Measurements from ENCODE around the gene MAP3K15.
A peak's percentile ranks its signal among the peaks of the same experiment; 100 is the strongest.

Gene MAP3K15

DNA sequence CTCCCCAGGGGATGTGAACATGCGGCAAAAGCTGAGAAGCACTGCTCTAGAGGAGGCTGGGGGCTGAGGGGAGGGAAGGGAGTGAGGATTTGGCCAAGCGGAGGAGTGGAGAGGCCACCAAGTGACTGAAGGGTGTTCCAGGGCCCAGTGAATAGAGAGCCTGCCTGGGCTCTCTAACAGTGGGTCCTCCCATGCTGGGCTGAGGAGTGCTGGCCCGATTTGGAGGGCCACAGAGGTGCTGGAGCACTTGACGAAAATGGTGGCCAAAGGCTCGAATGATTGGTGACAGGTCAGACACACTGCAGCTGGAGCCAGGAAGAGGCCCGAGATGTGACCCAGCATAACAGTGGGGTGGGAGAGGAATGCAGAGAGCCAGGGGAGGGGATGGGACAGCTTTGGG lies 37.5 kb upstream of the MAP3K15 start:
- no peak for TF ChIP-seq POLR2A (IDR thresholded peaks at IDR 0.05; ENCODE audit: low read depth, low read length)
- no peak for TF ChIP-seq TAF1 (IDR thresholded peaks at IDR 0.05; ENCODE audit: borderline replicate concordance, low read depth, low read length)
- no peak for TF ChIP-seq POLR2AphosphoS5 (IDR thresholded peaks at IDR 0.05; ENCODE audit: low read depth, low read length)
- FAIRE-seq (no peak), DNase-seq (ENCODE audit: insufficient read length) (no peak)

DNA sequence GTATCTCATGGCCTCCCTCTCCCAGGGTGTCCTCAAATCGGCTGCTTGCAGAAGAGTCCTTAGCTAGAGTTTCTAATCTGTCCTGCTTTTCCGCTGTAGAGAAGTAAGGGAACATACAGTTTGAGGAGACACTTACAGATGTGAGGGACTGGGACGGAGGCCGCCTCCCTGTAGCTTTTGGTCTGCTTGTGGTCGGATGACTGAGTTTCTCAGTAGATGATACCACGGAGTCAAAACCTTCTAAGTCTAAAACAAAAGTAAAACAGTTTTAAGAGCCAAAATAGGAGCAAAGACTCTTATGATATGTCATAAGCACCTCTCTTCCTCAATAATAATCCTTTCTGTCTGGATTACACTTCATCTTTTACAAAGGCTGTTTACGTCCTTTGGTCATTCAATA lies 34.5 kb upstream of the MAP3K15 start:
- DNase-seq (ENCODE audit: insufficient read length) (no peak), FAIRE-seq (peak; percentile 40)
- TF ChIP-seq TAF1 (IDR thresholded peaks at IDR 0.05; ENCODE audit: borderline replicate concordance, low read depth, low read length) (no peak), POLR2A (IDR thresholded peaks at IDR 0.05; ENCODE audit: low read depth, low read length) (no peak), POLR2AphosphoS5 (IDR thresholded peaks at IDR 0.05; ENCODE audit: low read depth, low read length) (no peak)

DNA sequence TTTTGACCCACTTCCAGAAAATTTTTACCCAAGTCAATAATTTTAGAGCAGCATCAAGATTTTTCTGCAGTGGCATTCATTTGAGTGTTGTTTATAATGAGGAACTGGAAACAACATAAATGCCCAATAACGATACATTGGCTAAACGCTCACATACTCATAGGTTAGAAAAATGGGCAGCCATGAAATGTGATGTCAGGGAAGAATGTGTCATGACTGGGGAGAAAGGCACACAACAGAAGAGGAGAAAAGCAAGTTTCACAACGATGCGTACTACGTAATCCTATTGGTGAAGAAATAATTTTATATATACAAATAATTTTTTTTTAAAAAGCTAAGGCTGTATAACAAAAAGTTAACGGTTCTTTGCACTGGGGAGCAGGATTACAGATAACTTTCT lies 33.6 kb upstream of the MAP3K15 start:
- DNase-seq (ENCODE audit: insufficient read length) (no peak), FAIRE-seq (no peak)
- TF ChIP-seq POLR2AphosphoS5 (IDR thresholded peaks at IDR 0.05; ENCODE audit: low read depth, low read length): no peak
- TF ChIP-seq TAF1 (IDR thresholded peaks at IDR 0.05; ENCODE audit: borderline replicate concordance, low read depth, low read length): no peak
- TF ChIP-seq POLR2A (IDR thresholded peaks at IDR 0.05; ENCODE audit: low read depth, low read length): no peak

- DNase-seq (ENCODE audit: insufficient read length) (no peak), FAIRE-seq (no peak)
- no peak for TF ChIP-seq POLR2A (IDR thresholded peaks at IDR 0.05; ENCODE audit: low read depth, low read length)
- no peak for TF ChIP-seq TAF1 (IDR thresholded peaks at IDR 0.05; ENCODE audit: borderline replicate concordance, low read depth, low read length)
Measured at GRCh38 chrX:19548279-19548678, 33.0 kb upstream of the MAP3K15 start.

DNA sequence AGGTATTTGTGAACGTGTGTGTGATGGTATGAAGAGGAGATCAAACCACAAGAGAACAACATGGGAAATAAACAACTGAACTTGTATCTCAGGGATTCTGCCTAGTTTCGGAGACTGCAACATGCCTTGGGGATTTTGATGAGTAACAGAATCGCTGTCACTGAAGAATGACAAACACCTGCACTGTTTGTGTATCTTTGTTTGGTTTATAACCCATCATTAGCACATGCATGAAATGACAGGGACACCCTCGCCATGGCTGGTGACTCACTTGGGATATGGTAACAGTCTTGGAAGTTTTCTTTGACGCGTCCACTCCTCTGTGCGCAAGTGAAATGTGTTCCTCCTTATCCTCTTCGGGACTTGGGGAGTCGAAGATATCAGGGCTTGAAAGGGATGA lies 30.3 kb upstream of the MAP3K15 start:
- no peak for FAIRE-seq
- TF ChIP-seq TAF1 (IDR thresholded peaks at IDR 0.05; ENCODE audit: borderline replicate concordance, low read depth, low read length): no peak
- TF ChIP-seq POLR2AphosphoS5 (IDR thresholded peaks at IDR 0.05; ENCODE audit: low read depth, low read length): no peak
- no peak for TF ChIP-seq POLR2A (IDR thresholded peaks at IDR 0.05; ENCODE audit: low read depth, low read length)
- DNase-seq (ENCODE audit: insufficient read length): no peak

DNA sequence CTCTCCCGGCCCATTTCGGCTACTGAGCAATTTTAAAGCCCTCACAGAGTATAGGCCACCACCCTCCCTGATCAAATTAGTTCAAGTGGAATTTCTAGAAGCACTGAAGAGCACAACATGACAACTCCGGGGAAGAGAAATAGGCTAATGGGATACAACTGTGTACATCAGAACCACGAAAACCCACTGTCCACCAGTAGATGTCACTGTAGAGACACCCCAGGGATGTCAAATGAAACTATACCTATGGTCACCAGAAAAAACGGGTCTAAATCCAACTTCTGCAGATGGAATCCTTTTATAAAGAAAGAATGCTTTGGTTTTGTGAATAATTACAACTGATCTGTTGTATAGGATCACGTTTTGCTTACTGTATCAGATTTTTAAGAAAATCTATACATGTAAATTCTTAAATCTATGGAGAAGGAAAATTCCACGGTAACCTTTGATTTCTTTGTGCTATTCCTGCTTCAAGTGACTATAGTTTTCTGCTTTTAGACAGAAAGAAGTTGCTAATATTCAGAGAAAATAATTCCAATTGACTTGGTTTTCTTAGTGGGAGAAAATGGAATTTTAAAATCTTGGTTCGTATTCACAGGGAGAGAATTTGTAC lies 29.5 kb upstream of the MAP3K15 start:
- DNase-seq (ENCODE audit: insufficient read length): peak; percentile 44
- peak; percentile 70 for FAIRE-seq
- no peak for TF ChIP-seq POLR2A (IDR thresholded peaks at IDR 0.05; ENCODE audit: low read depth, low read length)
- no peak for TF ChIP-seq TAF1 (IDR thresholded peaks at IDR 0.05; ENCODE audit: borderline replicate concordance, low read depth, low read length)
- no peak for TF ChIP-seq POLR2AphosphoS5 (IDR thresholded peaks at IDR 0.05; ENCODE audit: low read depth, low read length)

GRCh38 chrX:19543951-19544381 lies 28.7 kb upstream of the MAP3K15 start:
- TF ChIP-seq TAF1 (IDR thresholded peaks at IDR 0.05; ENCODE audit: borderline replicate concordance, low read depth, low read length): no peak
- TF ChIP-seq POLR2AphosphoS5 (IDR thresholded peaks at IDR 0.05; ENCODE audit: low read depth, low read length): no peak
- no peak for TF ChIP-seq POLR2A (IDR thresholded peaks at IDR 0.05; ENCODE audit: low read depth, low read length)
- no peak for FAIRE-seq

GRCh38 chrX:19543020-19543715 lies 27.9 kb upstream of the MAP3K15 start:
- TF ChIP-seq POLR2AphosphoS5 (IDR thresholded peaks at IDR 0.05; ENCODE audit: low read depth, low read length) (no peak), POLR2A (IDR thresholded peaks at IDR 0.05; ENCODE audit: low read depth, low read length) (0 out of 2 replicates have a peak, but pooled peaks have one; percentile 0), TAF1 (IDR thresholded peaks at IDR 0.05; ENCODE audit: borderline replicate concordance, low read depth, low read length) (no peak)
- DNase-seq (ENCODE audit: insufficient read length): no peak
- no peak for FAIRE-seq

More at GRCh38 chrX:19543951-19544381, 28.7 kb upstream of the MAP3K15 start:
- DNase-seq (ENCODE audit: insufficient read length): no peak

DNA sequence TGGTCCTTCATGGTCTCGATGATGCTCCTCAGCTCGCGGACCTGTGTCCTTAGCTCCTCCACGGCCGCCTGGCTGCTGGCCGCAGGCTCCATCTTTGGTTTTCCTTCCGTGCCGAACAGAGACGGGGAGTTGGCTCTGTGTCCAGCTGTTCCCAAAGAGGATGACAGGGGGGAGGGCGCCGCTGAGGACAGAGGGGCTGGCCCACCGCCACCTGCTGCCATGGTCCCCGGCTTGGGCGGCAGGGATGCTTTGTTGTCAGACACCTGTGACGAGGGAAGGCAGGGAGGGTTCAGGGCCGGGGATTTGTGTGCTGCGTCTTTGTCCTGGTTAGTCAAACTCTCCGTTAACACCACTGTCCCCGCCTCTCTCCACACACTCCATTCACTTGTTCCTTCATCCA lies 26.6 kb upstream of the MAP3K15 start:
- DNase-seq (ENCODE audit: insufficient read length) (no peak), FAIRE-seq (no peak)
- TF ChIP-seq POLR2A (IDR thresholded peaks at IDR 0.05; ENCODE audit: low read depth, low read length): no peak
- no peak for TF ChIP-seq TAF1 (IDR thresholded peaks at IDR 0.05; ENCODE audit: borderline replicate concordance, low read depth, low read length)
- no peak for TF ChIP-seq POLR2AphosphoS5 (IDR thresholded peaks at IDR 0.05; ENCODE audit: low read depth, low read length)

- TF ChIP-seq POLR2AphosphoS5 (IDR thresholded peaks at IDR 0.05; ENCODE audit: low read depth, low read length): no peak
- no peak for TF ChIP-seq POLR2A (IDR thresholded peaks at IDR 0.05; ENCODE audit: low read depth, low read length)
- TF ChIP-seq TAF1 (IDR thresholded peaks at IDR 0.05; ENCODE audit: borderline replicate concordance, low read depth, low read length): no peak
- FAIRE-seq: no peak
- no peak for DNase-seq (ENCODE audit: insufficient read length)
Measured at GRCh38 chrX:19541196-19541595, 25.9 kb upstream of the MAP3K15 start.

GRCh38 chrX:19540076-19540475 lies 24.8 kb upstream of the MAP3K15 start:
- no peak for DNase-seq (ENCODE audit: insufficient read length)
- TF ChIP-seq TAF1 (IDR thresholded peaks at IDR 0.05; ENCODE audit: borderline replicate concordance, low read depth, low read length): no peak
- no peak; the same call in 1 of the 2 replicates for TF ChIP-seq POLR2AphosphoS5 (IDR thresholded peaks at IDR 0.05; ENCODE audit: low read depth, low read length)
- no peak for TF ChIP-seq POLR2A (IDR thresholded peaks at IDR 0.05; ENCODE audit: low read depth, low read length)
- no peak for FAIRE-seq

DNA sequence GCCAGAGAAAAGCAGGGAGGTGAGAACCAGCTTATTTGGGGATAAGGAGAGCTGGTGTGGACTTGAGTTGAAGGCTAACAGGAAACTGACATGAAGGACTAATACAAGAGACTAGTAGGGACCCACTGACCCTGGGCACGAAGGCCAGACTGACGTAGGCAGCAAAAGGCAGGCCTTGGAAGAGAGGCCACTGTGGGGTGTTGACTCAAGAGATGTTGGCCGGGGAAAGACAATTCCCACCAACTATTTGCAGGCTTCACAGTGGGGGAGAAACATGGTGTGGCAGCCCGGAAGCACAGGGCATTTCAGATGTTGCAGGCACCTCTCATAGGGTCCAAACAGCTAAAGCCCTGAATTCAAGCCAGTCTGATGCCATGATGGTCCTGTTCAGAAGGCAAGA lies 24.4 kb upstream of the MAP3K15 start:
- FAIRE-seq (no peak), DNase-seq (ENCODE audit: insufficient read length) (no peak)
- TF ChIP-seq TAF1 (IDR thresholded peaks at IDR 0.05; ENCODE audit: borderline replicate concordance, low read depth, low read length): no peak
- TF ChIP-seq POLR2AphosphoS5 (IDR thresholded peaks at IDR 0.05; ENCODE audit: low read depth, low read length): no peak; the same call in 1 of the 2 replicates
- no peak for TF ChIP-seq POLR2A (IDR thresholded peaks at IDR 0.05; ENCODE audit: low read depth, low read length)
